Kidney (tissue), 14 donors: ENCODE results near the gene MS4A18. TPM values are rescaled to one million over a fixed set of nuclear protein-coding genes. Genes with fewer than 3 reads are reported as not detected.
"Not testable (repeated sequence)": the region's sequence is repeated elsewhere in the genome, so short reads cannot be mapped to it uniquely, and the experiment has no call there.

Experiments used
- DNase-seq, 5 donors: peaks; one replicate each; pipeline ENCODE4 v3.0.0-alpha.2; 2013 to 2020
- FAIRE-seq: peaks from 2 replicates; lab custom pipeline; 2012; peaks lifted over from hg19 to GRCh38; lab: Jason Lieb, UNC
- H3K27ac ChIP-seq, 2 donors: one replicate each; pipeline ENCODE4 v1.7.0; 2013; ENCODE audit warnings: low read depth in 2 of 2, low read length in 2 of 2, inconsistent platforms in 1 of 2
- H3K27me3 ChIP-seq: one replicate; pipeline ENCODE4 v1.7.1; 2013; ENCODE audit warnings: low read length, inconsistent platforms; ENCODE audit not compliant: control insufficient read depth, insufficient read depth
- H3K36me3 ChIP-seq, 3 donors: one replicate each; pipeline versions ENCODE4 v1.7.0 to v1.7.1; 2013; ENCODE audit warnings: low read length in 3 of 3, control low read depth in 1 of 3, inconsistent platforms in 1 of 3; ENCODE audit not compliant: insufficient read depth in 3 of 3, control insufficient read depth in 2 of 3
- H3K4me1 ChIP-seq, 3 donors: one replicate each; pipeline versions ENCODE4 v1.7.0 to v1.7.1; 2013; ENCODE audit warnings: low read length in 3 of 3, inconsistent platforms in 1 of 3, low read depth in 1 of 3; ENCODE audit not compliant: control insufficient read depth in 2 of 3, insufficient read depth in 2 of 3
- H3K4me3 ChIP-seq, 3 donors: one replicate each; pipeline versions ENCODE4 v1.7.0 to v1.8.1; 2013; ENCODE audit warnings: low read length in 3 of 3, control low read depth in 1 of 3, inconsistent platforms in 1 of 3
- H3K9ac ChIP-seq, 3 donors: one replicate each; pipeline versions ENCODE4 v1.7.0 to v1.7.1; 2013; ENCODE audit warnings: low read length in 3 of 3, control low read depth in 1 of 3, inconsistent platforms in 1 of 3
- H3K9me3 ChIP-seq, 3 donors: one replicate each; pipeline versions ENCODE4 v1.7.0 to v1.7.1; 2013; ENCODE audit warnings: low read length in 3 of 3, control low read depth in 1 of 3, inconsistent platforms in 1 of 3; ENCODE audit not compliant: control insufficient read depth in 2 of 3, insufficient read depth in 1 of 3
- CTCF ChIP-seq: IDR thresholded peaks from 3 replicates; pipeline ENCODE4 v1.5.1; 2012; ENCODE audit warnings: mild to moderate bottlenecking, moderate library complexity, borderline replicate concordance; ENCODE audit not compliant: insufficient read depth; ENCODE audit errors: extremely low read depth
- intact Hi-C: fragments of 100-400 bp; cut with DNase I; formaldehyde crosslinking; loops from one replicate; pipeline ENCODE4 v1.11.1; 2022
- polyA plus RNA-seq: library from polyadenylated mRNA; stranded (reverse); fragments of 350-450 nt; fragmentation: Illumina TruSeq; extraction: RNeasy Lipid Tissue Mini Kit (QIAGEN cat#74804); gene quantifications from one replicate; pipeline ENCODE4 v1.2.3, GENCODE V29; 2014; ENCODE audit warnings: low read depth, low replicate concordance; ENCODE audit not compliant: insufficient read depth
- total RNA-seq: library from RNA; stranded (reverse); fragmentation: NEBNext Ultra II Directional; extraction: Animal tissue kit (Norgen Biotek cat#: 25700); gene quantifications from one replicate; pipeline ENCODE4 v1.2.1, GENCODE V29; 2021
- donor health status: control.
- donor health status: control.
- donor health status: control.
- donor health status: control.
- donor health status: control.
- donor health status: DM: yes; HTN: yes; CAD: no.
- donor health status: Normal renal cell carcinoma (clear cell type).

The MS4A18 gene
- total and polyA plus RNA-seq, 2 donors from 2014 or later: not detected

GRCh38 chr11:60756307-60757032 is 31.9 kb downstream of the MS4A18 start, which contains the start of gene MS4A15:
Gene MS4A15, plus strand, starts transcription at chr11:60756867. Its CDS starts 6,867 bp downstream, at chr11:60763734.
- peak in 2 of 5 donors; percentile 30 to 39 for DNase-seq
- FAIRE-seq: no peak
- TF ChIP-seq CTCF: peak; percentile 23
- H3K9ac ChIP-seq: no peak within 1 kb of the TSS
- intact Hi-C loops: no loop called here
- H3K27me3 ChIP-seq: no peaks in the 10 kb centered on the region
- no peaks in the 10 kb centered on the region for H3K9me3 ChIP-seq
- H3K4me1 ChIP-seq: no peaks in the 10 kb centered on the region
- H3K27ac ChIP-seq: no peak within 1 kb of the TSS
- no peaks in the 10 kb centered on the region for H3K36me3 ChIP-seq
- no peak within 1 kb of the TSS for H3K4me3 ChIP-seq

GRCh38 chr11:60757231-60757800 is 32.8 kb downstream of the MS4A18 start:
- no peak for TF ChIP-seq CTCF
- no peaks in the 10 kb centered on the region for H3K36me3 ChIP-seq
- H3K27ac ChIP-seq: no peak overlapping the region
- intact Hi-C loops: no loop called here
- no peaks in the 10 kb centered on the region for H3K9me3 ChIP-seq
- no peak overlapping the region for H3K9ac ChIP-seq
- no peak overlapping the region for H3K4me3 ChIP-seq
- no peak for DNase-seq
- no peaks in the 10 kb centered on the region for H3K27me3 ChIP-seq
- H3K4me1 ChIP-seq: no peaks in the 10 kb centered on the region
- FAIRE-seq: no peak

GRCh38 chr11:60758671-60759070 is 34.2 kb downstream of the MS4A18 start:
- H3K4me1 ChIP-seq, H3K9ac ChIP-seq, H3K9me3 ChIP-seq, H3K36me3 ChIP-seq, intact Hi-C loops, DNase-seq, H3K27ac ChIP-seq, H3K27me3 ChIP-seq, FAIRE-seq, H3K4me3 ChIP-seq: not testable (repeated sequence)

- DNase-seq, FAIRE-seq, H3K27ac ChIP-seq, H3K4me1 ChIP-seq, H3K4me3 ChIP-seq, H3K9ac ChIP-seq, H3K36me3 ChIP-seq, intact Hi-C loops, H3K9me3 ChIP-seq, H3K27me3 ChIP-seq: not testable (repeated sequence)
Observed at GRCh38 chr11:60759438-60760225, 35.1 kb downstream of the MS4A18 start.
